Right lobe of liver (tissue), 6 donors: ENCODE data around the gene SERPINB5. TPM values are rescaled to one million over a fixed set of nuclear protein-coding genes. Genes with fewer than 3 reads are reported as not detected.
A peak's percentile ranks its signal among the peaks of the same experiment; 100 is the strongest.

Source experiments
- ATAC-seq, 4 donors: fragments of 200-7000 bp; cut with Tn5 transposase; one replicate each; pipeline ENCODE4 v1.9.1; 2020; ENCODE audit warnings: mild to moderate bottlenecking in 4 of 4, moderate library complexity in 4 of 4
- DNase-seq, 3 donors: peaks; one replicate each; pipeline ENCODE4 v3.0.0-alpha.2; 2020
- H3K27ac ChIP-seq, 3 donors: fragments of 200-600 bp; one replicate each; pipeline ENCODE4 v1.8.0; 2022
- H3K27me3 ChIP-seq, 2 donors: fragments of 200-600 bp; one replicate each; pipeline ENCODE4 v1.8.0; 2022
- H3K36me3 ChIP-seq, 4 donors: fragments of 200-600 bp; sonication (generic) in 1 of 4; one replicate each; pipeline versions ENCODE4 v1.5.1 to v1.8.0; 2017 to 2022; ENCODE audit warnings: control low read depth in 1 of 4
- H3K4me1 ChIP-seq, 4 donors: fragments of 200-600 bp; sonication (generic) in 1 of 4; one replicate each; pipeline versions ENCODE4 v1.5.1 to v1.8.0; 2017 to 2022; ENCODE audit warnings: control low read depth in 1 of 4
- H3K4me3 ChIP-seq, 3 donors: fragments of 200-600 bp; one replicate each; pipeline ENCODE4 v1.8.0; 2022
- H3K9me3 ChIP-seq, 4 donors: fragments of 200-600 bp; sonication (generic) in 1 of 4; one replicate each; pipeline versions ENCODE4 v1.5.1 to v1.8.0; 2017 to 2022; ENCODE audit warnings: control low read depth in 1 of 4
- CTCF ChIP-seq, 4 donors: fragments of 200-600 bp in 3 of 4; fragments of 450-650 bp in 1 of 4; IDR thresholded peaks; one replicate each; pipeline versions ENCODE4 v1.5.1 to v1.8.0; 2016 to 2022; ENCODE audit warnings: antibody characterized with exemption in 4 of 4, mild to moderate bottlenecking in 2 of 4
- POLR2A ChIP-seq: fragments of 450-650 bp; IDR thresholded peaks from one replicate; pipeline ENCODE4 v1.6.1; 2017; ENCODE audit warnings: antibody characterized with exemption, mild to moderate bottlenecking
- WGBS: methylation state at CpG from one replicate; pipeline ENCODE4 v1.1.6; 2018; ENCODE audit warnings: low coverage, low lambda C conversion rate; ENCODE audit not compliant: insufficient coverage; ENCODE audit errors: missing lambda C conversion rate; 5-methylcytosine and 5-hydroxymethylcytosine counted together
- intact Hi-C, 2 donors: fragments of 100-400 bp; cut with DNase I; formaldehyde crosslinking; loops; one replicate each; pipeline versions ENCODE4 v1.11.2 to v1.14.1; 2022
- total RNA-seq, 6 experiments: library from RNA; depleted of rRNA in 2 of 6; stranded (reverse); fragments of >200 nt in 2 of 6; fragmentation: NEBNext Ultra II Directional in 3 of 6; extraction: Animal tissue kit (Norgen Biotek cat#: 25700) in 3 of 6; gene quantifications; one replicate each; pipeline versions ENCODE4 v1.1.0 to v1.2.4, GENCODE V29; 2016 to 2023
- donor health status: DM: no; HTN: yes; CAD: no.
- donor health status: DM: no; HTN: no; CAD: no.
- donor health status: DM: no; HTN: no; CAD: no.
- donor health status: DM: no; HTN: yes; CAD: no.
- donor health status: DM: no; HTN: yes; CAD: no.

Gene SERPINB5
- total RNA-seq, 6 experiments from 2014 or later: not detected

GRCh38 chr18:63514888-63515678 lies 38.3 kb downstream of the SERPINB5 start:
- TF ChIP-seq CTCF (IDR thresholded peaks at IDR 0.05): no peak
- TF ChIP-seq POLR2A: no peak
- Histone ChIP-seq H3K36me3 (no peaks in the 10 kb centered on the region), H3K4me3 (no peak overlapping the region), H3K4me1 (no peaks in the 10 kb centered on the region), H3K27me3 (no peaks in the 10 kb centered on the region), H3K9me3 (no peaks in the 10 kb centered on the region), H3K27ac (no peak overlapping the region)
- no peak for DNase-seq
- intact Hi-C loops: loop anchor here (10.0 kb wide), 2 partner anchors 320 to 340 kb away; no protein-coding TSS in a partner anchor
- ATAC-seq: no peak
- 58% methylated on average over 9 of the region's 9 CpGs for WGBS

- no peaks in the 10 kb centered on the region for H3K27me3 ChIP-seq
- H3K36me3 ChIP-seq: no peaks in the 10 kb centered on the region
- WGBS: 62% methylated on average over 1 of the region's 1 CpG
- no peaks in the 10 kb centered on the region for H3K9me3 ChIP-seq
- intact Hi-C loops: loop anchor here (10.0 kb wide), 2 partner anchors 319 to 339 kb away; no protein-coding TSS in a partner anchor
- H3K4me1 ChIP-seq: no peaks in the 10 kb centered on the region
- ATAC-seq (no peak), DNase-seq (no peak)
- TF ChIP-seq POLR2A (no peak), CTCF (IDR thresholded peaks at IDR 0.05) (no peak)
- no peak overlapping the region for H3K4me3 ChIP-seq
- H3K27ac ChIP-seq: no peak overlapping the region
Measured at GRCh38 chr18:63515801-63516200, 39.0 kb downstream of the SERPINB5 start.

GRCh38 chr18:63518178-63519012 lies 41.6 kb downstream of the SERPINB5 start:
- DNase-seq (peak in 1 of 3 donors; percentile 52), ATAC-seq (peak; percentile 87 to 92 (median 90))
- Histone ChIP-seq H3K27ac (no peak overlapping the region), H3K27me3 (no peaks in the 10 kb centered on the region), H3K36me3 (no peaks in the 10 kb centered on the region), H3K4me3 (no peak overlapping the region), H3K9me3 (no peaks in the 10 kb centered on the region), H3K4me1 (no peaks in the 10 kb centered on the region)
- WGBS: 23% methylated on average over 16 of the region's 16 CpGs
- intact Hi-C loops: loop anchor here (10.0 kb wide), 2 partner anchors 316 to 336 kb away; no protein-coding TSS in a partner anchor
- TF ChIP-seq POLR2A (no peak), CTCF (IDR thresholded peaks at IDR 0.05) (peak; percentile 70 to 87 (median 75))

- ATAC-seq (no peak), DNase-seq (no peak)
- Histone ChIP-seq H3K27me3 (no peaks in the 10 kb centered on the region), H3K36me3 (no peaks in the 10 kb centered on the region), H3K27ac (no peak overlapping the region), H3K9me3 (no peaks in the 10 kb centered on the region), H3K4me3 (no peak overlapping the region), H3K4me1 (no peaks in the 10 kb centered on the region)
- WGBS: 60% methylated on average over 3 of the region's 3 CpGs
- intact Hi-C loops: no loop called here
- TF ChIP-seq CTCF (IDR thresholded peaks at IDR 0.05): no peak
- no peak for TF ChIP-seq POLR2A
Measured at GRCh38 chr18:63520053-63520685, 43.4 kb downstream of the SERPINB5 start.
